GM19397 (cell line): ENCODE data around the gene PXYLP1.

ENCODE experiments used
- ATAC-seq: cut with Tn5 transposase; IDR thresholded peaks from one replicate; pipeline ENCODE4 v1.9.1; 2021; ENCODE audit warnings: mild to moderate bottlenecking, moderate library complexity; ENCODE audit not compliant: unreplicated experiment

The PXYLP1 gene

GRCh38 chr3:141246958-141247301 is 15.3 kb downstream of the PXYLP1 start:
- ATAC-seq: no peak

- ATAC-seq: no peak
Observed at GRCh38 chr3:141248064-141248463, 16.4 kb downstream of the PXYLP1 start.

- ATAC-seq: no peak
Observed at GRCh38 chr3:141249041-141249440, 17.4 kb downstream of the PXYLP1 start.

GRCh38 chr3:141250342-141250741 is 18.7 kb downstream of the PXYLP1 start:
- ATAC-seq: no peak

GRCh38 chr3:141250828-141251227 is 19.2 kb downstream of the PXYLP1 start:
- no peak for ATAC-seq

GRCh38 chr3:141253326-141253725 is 21.7 kb downstream of the PXYLP1 start:
- ATAC-seq: no peak

GRCh38 chr3:141253811-141254210 is 22.2 kb downstream of the PXYLP1 start:
- no peak for ATAC-seq

- no peak for ATAC-seq
Observed at GRCh38 chr3:141255137-141255845, 23.7 kb downstream of the PXYLP1 start.

- no peak for ATAC-seq
Observed at GRCh38 chr3:141255846-141256261, 24.2 kb downstream of the PXYLP1 start.

GRCh38 chr3:141256820-141257219 is 25.2 kb downstream of the PXYLP1 start:
- no peak for ATAC-seq

- ATAC-seq: no peak
Observed at GRCh38 chr3:141257961-141258360, 26.3 kb downstream of the PXYLP1 start.

GRCh38 chr3:141258973-141259372 is 27.3 kb downstream of the PXYLP1 start:
- ATAC-seq: no peak

- no peak for ATAC-seq
Observed at GRCh38 chr3:141259821-141260629, 28.4 kb downstream of the PXYLP1 start.

GRCh38 chr3:141260630-141260927 is 29.0 kb downstream of the PXYLP1 start:
- ATAC-seq: no peak

GRCh38 chr3:141261472-141262307 is 30.1 kb downstream of the PXYLP1 start:
- ATAC-seq: no peak

- no peak for ATAC-seq
Observed at GRCh38 chr3:141262308-141262705, 30.7 kb downstream of the PXYLP1 start.

GRCh38 chr3:141266186-141266585 is 34.6 kb downstream of the PXYLP1 start:
- ATAC-seq: no peak

- ATAC-seq: no peak
Observed at GRCh38 chr3:141266797-141267555, 35.4 kb downstream of the PXYLP1 start.

GRCh38 chr3:141267629-141268028 is 36.0 kb downstream of the PXYLP1 start:
- ATAC-seq: no peak

GRCh38 chr3:141268306-141268705 is 36.7 kb downstream of the PXYLP1 start:
- ATAC-seq: no peak

- ATAC-seq: no peak
Observed at GRCh38 chr3:141268791-141269190, 37.2 kb downstream of the PXYLP1 start.
